Osteocyte (in vitro differentiated cells): Measurements from ENCODE around the gene KLHL3. TPM values are rescaled to one million over a fixed set of nuclear protein-coding genes. Genes with fewer than 3 reads are reported as not detected.

Experiments
- DNase-seq: peaks from one replicate; pipeline ENCODE4 v3.0.0; 2021; ENCODE audit warnings: mixed read lengths; ENCODE audit not compliant: unreplicated experiment; ENCODE audit errors: extremely low spot score
- H3K27ac Mint-ChIP-seq: one replicate; pipeline ENCODE4 v1.8.0; 2021; ENCODE audit warnings: mild to moderate bottlenecking, mixed read lengths; ENCODE audit not compliant: unreplicated experiment
- H3K27me3 Mint-ChIP-seq: one replicate; pipeline ENCODE4 v1.8.0; 2021; ENCODE audit warnings: mixed read lengths; ENCODE audit not compliant: unreplicated experiment
- H3K36me3 Mint-ChIP-seq: one replicate; pipeline ENCODE4 v1.8.0; 2021; ENCODE audit warnings: mixed read lengths; ENCODE audit not compliant: unreplicated experiment
- H3K4me1 Mint-ChIP-seq: one replicate; pipeline ENCODE4 v1.8.0; 2021; ENCODE audit warnings: mixed read lengths; ENCODE audit not compliant: unreplicated experiment
- H3K4me3 Mint-ChIP-seq: one replicate; pipeline ENCODE4 v1.8.0; 2021; ENCODE audit warnings: mild to moderate bottlenecking, moderate library complexity, mixed read lengths; ENCODE audit not compliant: unreplicated experiment
- H3K9me3 Mint-ChIP-seq: one replicate; pipeline ENCODE4 v1.8.0; 2021; ENCODE audit warnings: mixed read lengths; ENCODE audit not compliant: unreplicated experiment
- CTCF ChIP-seq: fragments of 200-600 bp; sonication (generic); IDR thresholded peaks from 2 replicates; pipeline ENCODE4 v1.5.0; 2021; ENCODE audit warnings: antibody characterized with exemption, mild to moderate bottlenecking, moderate library complexity
- total RNA-seq: library from RNA; stranded (reverse); gene quantifications from 2 replicates; pipeline ENCODE4 v1.2.1, GENCODE V29; 2021

Gene KLHL3
- total RNA-seq, 1 donor from 2014 or later = 3.1 TPM

- no peak for TF ChIP-seq CTCF
Observed at GRCh38 chr5:137656558-137656957, 79.3 kb downstream of the KLHL3 start.

GRCh38 chr5:137651022-137651421 lies 84.9 kb downstream of the KLHL3 start:
- H3K9me3 Mint-ChIP-seq = peaks cover 2% of the 10 kb centered on the region
- peaks cover 8% of the 10 kb centered on the region for H3K4me1 Mint-ChIP-seq
- H3K36me3 Mint-ChIP-seq = no peaks in the 10 kb centered on the region
- no peak overlapping the region for H3K4me3 Mint-ChIP-seq
- no peak for DNase-seq
- H3K27me3 Mint-ChIP-seq = no peaks in the 10 kb centered on the region
- no peak for TF ChIP-seq CTCF
- no peak overlapping the region for H3K27ac Mint-ChIP-seq

More at GRCh38 chr5:137656558-137656957, 79.3 kb downstream of the KLHL3 start:
- H3K9me3 Mint-ChIP-seq = no peaks in the 10 kb centered on the region
- H3K36me3 Mint-ChIP-seq = no peaks in the 10 kb centered on the region
- H3K4me3 Mint-ChIP-seq = no peak overlapping the region
- no peak for DNase-seq
- peaks cover 4% of the 10 kb centered on the region for H3K4me1 Mint-ChIP-seq
- H3K27me3 Mint-ChIP-seq = no peaks in the 10 kb centered on the region
- no peak overlapping the region for H3K27ac Mint-ChIP-seq

GRCh38 chr5:137649228-137649935 lies 86.5 kb downstream of the KLHL3 start:
- Mint-ChIP-seq H3K9me3 (peaks cover 19% of the 10 kb centered on the region), H3K4me1 (peaks cover 8% of the 10 kb centered on the region), H3K36me3 (peaks cover 6% of the 10 kb centered on the region), H3K27ac (no peak overlapping the region), H3K27me3 (no peaks in the 10 kb centered on the region), H3K4me3 (no peak overlapping the region)
- DNase-seq = no peak
- TF ChIP-seq CTCF = no peak

GRCh38 chr5:137648361-137648760 lies 87.5 kb downstream of the KLHL3 start:
- H3K27me3 Mint-ChIP-seq = no peaks in the 10 kb centered on the region
- TF ChIP-seq CTCF = no peak
- peaks cover 8% of the 10 kb centered on the region for H3K4me1 Mint-ChIP-seq
- DNase-seq = no peak
- no peak overlapping the region for H3K27ac Mint-ChIP-seq
- peaks cover 20% of the 10 kb centered on the region for H3K9me3 Mint-ChIP-seq
- H3K4me3 Mint-ChIP-seq = no peak overlapping the region
- H3K36me3 Mint-ChIP-seq = peaks cover 6% of the 10 kb centered on the region

GRCh38 chr5:137647401-137647800 lies 88.5 kb downstream of the KLHL3 start:
- H3K27me3 Mint-ChIP-seq = no peaks in the 10 kb centered on the region
- H3K4me1 Mint-ChIP-seq = peaks cover 8% of the 10 kb centered on the region
- H3K27ac Mint-ChIP-seq = no peak overlapping the region
- peaks cover 6% of the 10 kb centered on the region for H3K36me3 Mint-ChIP-seq
- peaks cover 20% of the 10 kb centered on the region for H3K9me3 Mint-ChIP-seq
- H3K4me3 Mint-ChIP-seq = no peak overlapping the region
- DNase-seq = no peak
- TF ChIP-seq CTCF = no peak
